ENCODE measurements around the gene GPM6B. TPM values are rescaled to one million over a fixed set of nuclear protein-coding genes. Genes with fewer than 3 reads are reported as not detected.

The GPM6B gene
- total RNA-seq, 2 experiments from 2014 or later, result not detected

- DNase-seq (no peak), ATAC-seq (no peak)
- H3K4me3 Mint-ChIP-seq, result no peak overlapping the region
- TF ChIP-seq, protein P1, sequence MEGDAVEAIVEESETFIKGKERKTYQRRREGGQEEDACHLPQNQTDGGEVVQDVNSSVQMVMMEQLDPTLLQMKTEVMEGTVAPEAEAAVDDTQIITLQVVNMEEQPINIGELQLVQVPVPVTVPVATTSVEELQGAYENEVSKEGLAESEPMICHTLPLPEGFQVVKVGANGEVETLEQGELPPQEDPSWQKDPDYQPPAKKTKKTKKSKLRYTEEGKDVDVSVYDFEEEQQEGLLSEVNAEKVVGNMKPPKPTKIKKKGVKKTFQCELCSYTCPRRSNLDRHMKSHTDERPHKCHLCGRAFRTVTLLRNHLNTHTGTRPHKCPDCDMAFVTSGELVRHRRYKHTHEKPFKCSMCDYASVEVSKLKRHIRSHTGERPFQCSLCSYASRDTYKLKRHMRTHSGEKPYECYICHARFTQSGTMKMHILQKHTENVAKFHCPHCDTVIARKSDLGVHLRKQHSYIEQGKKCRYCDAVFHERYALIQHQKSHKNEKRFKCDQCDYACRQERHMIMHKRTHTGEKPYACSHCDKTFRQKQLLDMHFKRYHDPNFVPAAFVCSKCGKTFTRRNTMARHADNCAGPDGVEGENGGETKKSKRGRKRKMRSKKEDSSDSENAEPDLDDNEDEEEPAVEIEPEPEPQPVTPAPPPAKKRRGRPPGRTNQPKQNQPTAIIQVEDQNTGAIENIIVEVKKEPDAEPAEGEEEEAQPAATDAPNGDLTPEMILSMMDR (IDR thresholded peaks at IDR 0.05), result no peak
- no peaks in the 10 kb centered on the region for H3K9me3 Mint-ChIP-seq
- no peaks in the 10 kb centered on the region for H3K27me3 Mint-ChIP-seq
- intact Hi-C loops (cut with micrococcal nuclease), result loop anchor here (10.0 kb wide), 1 partner anchor 252 kb away; no protein-coding TSS in a partner anchor
- H3K36me3 Mint-ChIP-seq (ENCODE audit: low read depth), result peaks cover 25% of the 10 kb centered on the region
- H3K27ac Mint-ChIP-seq, result no peak overlapping the region
- peaks cover 21% of the 10 kb centered on the region for H3K4me1 Mint-ChIP-seq (ENCODE audit: low read depth)
- POLR2A ChIA-PET, result no interaction called here
- CTCF ChIA-PET, result no interaction called here
These were observed 60.5 kb downstream of the GPM6B start for GRCh38 chrX:13756381-13756780.

DNA sequence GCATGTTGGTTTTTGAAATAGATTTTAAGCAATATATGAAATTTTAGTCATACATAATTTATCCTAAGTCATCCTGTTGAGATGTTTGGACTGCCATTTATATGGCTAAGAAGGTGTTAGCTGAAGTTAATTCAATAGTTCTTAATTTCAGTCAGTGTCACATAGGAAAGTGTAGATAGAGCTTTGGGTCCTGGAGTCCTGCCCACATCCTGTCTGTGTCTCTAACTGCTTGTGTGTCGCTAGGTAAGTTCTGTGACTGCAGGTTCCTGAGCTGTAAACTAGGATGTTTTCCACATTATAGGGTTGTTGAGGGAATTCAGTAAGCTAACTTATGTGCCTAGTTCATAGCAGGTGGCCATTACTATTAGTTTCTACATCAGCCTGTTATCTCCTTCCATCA lies 61.6 kb downstream of the GPM6B start:
- peaks cover 27% of the 10 kb centered on the region for H3K4me1 Mint-ChIP-seq (ENCODE audit: low read depth)
- ATAC-seq (peak; percentile 56), DNase-seq (peak; percentile 22)
- intact Hi-C loops (cut with micrococcal nuclease), result loop anchor here (10.0 kb wide), 1 partner anchor 250 kb away; no protein-coding TSS in a partner anchor
- POLR2A ChIA-PET, result interaction anchor here (1.2 kb wide), 1 partner anchor 102 kb away, joined by 5 read pairs; the partner anchor contains the start of gene TCEANC
- peaks cover 21% of the 10 kb centered on the region for H3K36me3 Mint-ChIP-seq (ENCODE audit: low read depth)
- TF ChIP-seq, protein P1 (IDR thresholded peaks at IDR 0.05), result no peak
- no peak overlapping the region for H3K4me3 Mint-ChIP-seq
- H3K27ac Mint-ChIP-seq, result peak overlapping the region; percentile 38
- CTCF ChIA-PET, result interaction anchor here (1.4 kb wide), 1 partner anchor 9 kb away, joined by 3 read pairs; no protein-coding TSS in a partner anchor
- no peaks in the 10 kb centered on the region for H3K27me3 Mint-ChIP-seq
- no peaks in the 10 kb centered on the region for H3K9me3 Mint-ChIP-seq

DNA sequence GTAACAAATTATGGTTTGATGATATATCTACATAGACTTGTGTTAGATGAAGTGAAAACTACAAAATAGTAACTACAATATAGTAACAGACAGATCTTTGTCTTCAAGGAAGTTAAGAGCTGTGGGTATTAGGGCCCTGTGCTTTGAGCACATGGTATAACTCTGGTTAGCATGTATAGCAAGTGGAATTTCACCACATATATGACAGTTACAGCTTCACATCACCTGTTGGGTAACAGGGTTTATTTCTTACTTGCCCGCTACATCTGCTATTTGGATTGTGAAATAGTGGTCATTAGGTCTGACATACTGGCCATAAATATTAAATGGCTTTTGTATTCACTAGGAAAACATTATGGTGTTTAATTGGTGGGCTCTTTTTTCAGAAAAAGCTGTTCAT lies 62.1 kb downstream of the GPM6B start:
- TF ChIP-seq, protein P1 (IDR thresholded peaks at IDR 0.05), result no peak
- DNase-seq (no peak), ATAC-seq (no peak)
- peaks cover 21% of the 10 kb centered on the region for H3K36me3 Mint-ChIP-seq (ENCODE audit: low read depth)
- no peaks in the 10 kb centered on the region for H3K27me3 Mint-ChIP-seq
- CTCF ChIA-PET, result interaction anchor here (1.4 kb wide), 1 partner anchor 8 kb away, joined by 3 read pairs; no protein-coding TSS in a partner anchor
- peak overlapping the region; percentile 38 for H3K27ac Mint-ChIP-seq
- POLR2A ChIA-PET, result interaction anchor here (1.2 kb wide), 1 partner anchor 102 kb away, joined by 5 read pairs; the partner anchor contains the start of gene TCEANC
- no peaks in the 10 kb centered on the region for H3K9me3 Mint-ChIP-seq
- intact Hi-C loops (cut with micrococcal nuclease), result loop anchor here (5.0 to 10.0 kb wide), 2 partner anchors 250 to 278 kb away; no protein-coding TSS in a partner anchor
- H3K4me3 Mint-ChIP-seq, result no peak overlapping the region
- H3K4me1 Mint-ChIP-seq (ENCODE audit: low read depth), result peaks cover 32% of the 10 kb centered on the region

- ChIA-PET POLR2A (interaction anchor here (0.9 kb wide), 1 partner anchor 277 kb away, joined by 3 read pairs; the partner anchor contains the start of gene GEMIN8), CTCF (interaction anchor here (1.1 kb wide), 1 partner anchor 246 kb away, joined by 3 read pairs; no protein-coding TSS in a partner anchor)
- DNase-seq (no peak), ATAC-seq (no peak)
- peaks cover 18% of the 10 kb centered on the region for H3K36me3 Mint-ChIP-seq (ENCODE audit: low read depth)
- intact Hi-C loops (cut with micrococcal nuclease), result loop anchor here (5.0 to 10.0 kb wide), 2 partner anchors 248 to 280 kb away; no protein-coding TSS in a partner anchor
- TF ChIP-seq, protein P1 (IDR thresholded peaks at IDR 0.05), result no peak
- no peaks in the 10 kb centered on the region for H3K27me3 Mint-ChIP-seq
- no peaks in the 10 kb centered on the region for H3K9me3 Mint-ChIP-seq
- no peak overlapping the region for H3K4me3 Mint-ChIP-seq
- peaks cover 36% of the 10 kb centered on the region for H3K4me1 Mint-ChIP-seq (ENCODE audit: low read depth)
- peak overlapping the region; percentile 62 for H3K27ac Mint-ChIP-seq
These were observed 64.2 kb downstream of the GPM6B start for GRCh38 chrX:13752646-13753045.

DNA sequence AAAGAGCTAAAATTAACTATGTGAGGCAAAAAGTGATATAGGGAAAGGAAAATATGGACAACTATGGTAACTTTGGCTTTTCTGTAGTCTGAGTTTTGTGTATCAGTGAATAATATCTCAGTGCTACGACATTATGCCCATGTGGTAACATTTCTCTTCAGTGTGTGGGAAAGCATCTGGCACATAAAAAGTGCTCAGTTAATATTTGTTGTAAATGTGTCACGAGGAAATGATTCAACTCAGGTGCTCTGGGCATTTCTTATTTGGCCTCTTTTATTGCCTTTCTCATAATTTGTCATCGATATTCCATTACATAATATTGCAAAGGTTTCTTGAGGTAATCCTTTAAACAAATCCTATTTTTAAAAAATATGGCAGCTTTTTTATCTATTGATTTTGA lies 64.8 kb downstream of the GPM6B start:
- no peak overlapping the region for H3K4me3 Mint-ChIP-seq
- POLR2A ChIA-PET, result interaction anchor here (0.9 kb wide), 1 partner anchor 277 kb away, joined by 3 read pairs; the partner anchor contains the start of gene GEMIN8
- DNase-seq, result no peak
- peaks cover 40% of the 10 kb centered on the region for H3K4me1 Mint-ChIP-seq (ENCODE audit: low read depth)
- no peak overlapping the region for H3K27ac Mint-ChIP-seq
- TF ChIP-seq, protein P1 (IDR thresholded peaks at IDR 0.05), result no peak
- peaks cover 21% of the 10 kb centered on the region for H3K36me3 Mint-ChIP-seq (ENCODE audit: low read depth)
- H3K27me3 Mint-ChIP-seq, result no peaks in the 10 kb centered on the region
- CTCF ChIA-PET, result interaction anchor here (1.1 kb wide), 1 partner anchor 245 kb away, joined by 3 read pairs; no protein-coding TSS in a partner anchor
- intact Hi-C loops (cut with micrococcal nuclease), result loop anchor here (5.0 to 10.0 kb wide), 2 partner anchors 247 to 280 kb away; no protein-coding TSS in a partner anchor
- no peaks in the 10 kb centered on the region for H3K9me3 Mint-ChIP-seq
- no peak for ATAC-seq

Data from activated CD8-positive, alpha-beta T cell treated with anti-CD3 and anti-CD28 coated beads for 36 hours (primary cell).